ENCODE results near the gene PREB. TPM values are rescaled to one million over a fixed set of nuclear protein-coding genes. Genes with fewer than 3 reads are reported as not detected.

PREB gene
- total and polyA plus RNA-seq, 2 of the 13 experiments (the other 11 are each of a cell fraction or from before 2014, with no cell fraction given), result 112 to 192 TPM

GRCh38 chr2:27093430-27094352 lies 40.7 kb downstream of the PREB start (continued):
- no peak for TF ChIP-seq CEBPB (IDR thresholded peaks at IDR 0.05; ENCODE audit: borderline replicate concordance, low read depth, low read length)
- TF ChIP-seq HMGXB3 (CRISPR knock-in tag; IDR thresholded peaks at IDR 0.05; ENCODE audit: borderline replicate concordance), result no peak; the same call in 1 of the 2 replicates
- no peak for TF ChIP-seq ZXDC (CRISPR knock-in tag; IDR thresholded peaks at IDR 0.05)
- no peak for TF ChIP-seq MTF2 (CRISPR knock-in tag; IDR thresholded peaks at IDR 0.05; ENCODE audit: borderline replicate concordance)
- no peak for TF ChIP-seq E2F2 (CRISPR knock-in tag; IDR thresholded peaks at IDR 0.05; ENCODE audit: borderline replicate concordance)
- TF ChIP-seq ZMYM3 (CRISPR knock-in tag; IDR thresholded peaks at IDR 0.05), result peak; percentile 87
- no peak for TF ChIP-seq MAFK (conservative IDR thresholded peaks at IDR 0.05 in 1 of 2, IDR thresholded peaks at IDR 0.05 in 1 of 2; ENCODE audit: low read length in 2 of 2)
- TF ChIP-seq ZNF879 (CRISPR knock-in tag; IDR thresholded peaks at IDR 0.05), result no peak
- no peak for TF ChIP-seq SYNCRIP (IDR thresholded peaks at IDR 0.05; ENCODE audit: insufficient read depth, low read depth, low read length)
- TF ChIP-seq JUND (CRISPR knock-in tag; IDR thresholded peaks at IDR 0.05), result no peak
- TF ChIP-seq ZNF615 (CRISPR knock-in tag; IDR thresholded peaks at IDR 0.05; ENCODE audit: borderline replicate concordance), result no peak
- peak; percentile 66 for TF ChIP-seq TGIF2 (CRISPR knock-in tag; IDR thresholded peaks at IDR 0.05)
- TF ChIP-seq E2F5 (CRISPR knock-in tag; conservative IDR thresholded peaks at IDR 0.05), result no peak
- TF ChIP-seq ZFP36L2 (CRISPR knock-in tag; IDR thresholded peaks at IDR 0.05), result 0 out of 2 replicates have a peak, but pooled peaks have one; percentile 21
- no peak for TF ChIP-seq SOX6 (IDR thresholded peaks at IDR 0.05)
- TF ChIP-seq SOX6 (CRISPR knock-in tag; IDR thresholded peaks at IDR 0.05), result peak; percentile 60; the same call in 1 of the 2 replicates
- TF ChIP-seq ZBTB1 (CRISPR knock-in tag; IDR thresholded peaks at IDR 0.05; ENCODE audit: borderline replicate concordance), result no peak
- TF ChIP-seq LCORL (IDR thresholded peaks at IDR 0.05), result no peak
- TF ChIP-seq LCORL (CRISPR knock-in tag; IDR thresholded peaks at IDR 0.05), result peak; percentile 90
- peak; percentile 82 for TF ChIP-seq PHF21A (CRISPR knock-in tag; IDR thresholded peaks at IDR 0.05)

Measured in HepG2 (cell line).